Activated CD8-positive, alpha-beta T cell treated with anti-CD3 and anti-CD28 coated beads, Interleukin-2, amount 10 ng/mL, durations not matched to agents 7 days and 5 days (primary cell): ENCODE results near the gene SMCO1. TPM values are rescaled to one million over a fixed set of nuclear protein-coding genes. Genes with fewer than 3 reads are reported as not detected.
"Not testable (repeated sequence)": the region's sequence is repeated elsewhere in the genome, so short reads cannot be mapped to it uniquely, and the experiment has no call there.

Experiments
- ATAC-seq: fragments of 150-1000 bp; cut with Tn5 transposase; one replicate; pipeline ENCODE4 v1.10.0; 2021; ENCODE audit warnings: moderate library complexity
- CTCF ChIA-PET: fragments of 350-600 bp; sonication (Branson Sonifier 250); formaldehyde crosslinking; loops from one replicate; lab custom pipeline; 2021; ENCODE audit warnings: antibody characterized with exemption; lab: Charles Lee
- POLR2A ChIA-PET: fragments of 350-600 bp; sonication (Branson Sonifier 250); formaldehyde crosslinking; loops from one replicate; lab custom pipeline; 2021; ENCODE audit warnings: antibody characterized with exemption; lab: Charles Lee
- DNase-seq: peaks from one replicate; pipeline ENCODE4 v3.0.0-alpha.2; 2020
- H3K27ac Mint-ChIP-seq: one replicate; pipeline ENCODE4 v1.8.0; 2021; ENCODE audit warnings: mild to moderate bottlenecking, mixed read lengths
- H3K27me3 Mint-ChIP-seq: one replicate; pipeline ENCODE4 v1.8.0; 2021; ENCODE audit warnings: low read depth, mixed read lengths
- H3K36me3 Mint-ChIP-seq: one replicate; pipeline ENCODE4 v1.8.0; 2021; ENCODE audit warnings: low read depth, mixed read lengths
- H3K4me1 Mint-ChIP-seq: one replicate; pipeline ENCODE4 v1.8.0; 2021; ENCODE audit warnings: low read depth, mixed read lengths
- H3K4me3 Mint-ChIP-seq: one replicate; pipeline ENCODE4 v1.8.0; 2021; ENCODE audit warnings: mild to moderate bottlenecking, mixed read lengths
- H3K9me3 Mint-ChIP-seq: one replicate; pipeline ENCODE4 v1.8.0; 2022; ENCODE audit warnings: mixed read lengths; ENCODE audit not compliant: insufficient read depth
- total RNA-seq, 2 experiments: library from RNA; stranded (reverse); gene quantifications; one replicate each; pipeline ENCODE4 v1.2.3, GENCODE V29; 2021

The SMCO1 gene
- total RNA-seq, 2 experiments from 2014 or later: 0.13 TPM; not detected in 1

- Mint-ChIP-seq H3K4me3 (no peak overlapping the region), H3K27me3 (no peaks in the 10 kb centered on the region), H3K4me1 (peaks cover 12% of the 10 kb centered on the region), H3K27ac (no peak overlapping the region), H3K9me3 (no peaks in the 10 kb centered on the region), H3K36me3 (peaks cover 42% of the 10 kb centered on the region)
- ATAC-seq (no peak), DNase-seq (no peak)
- CTCF ChIA-PET: no interaction called here
- POLR2A ChIA-PET: interaction anchor here (1.6 kb wide), 1 partner anchor 11 kb away, joined by 6 read pairs; no protein-coding TSS in a partner anchor
Observed at GRCh38 chr3:196492080-196492479, 23.1 kb downstream of the SMCO1 start.

GRCh38 chr3:196489747-196490146, 25.4 kb downstream of the SMCO1 start:
- ATAC-seq (no peak), DNase-seq (no peak)
- Mint-ChIP-seq H3K27me3 (no peaks in the 10 kb centered on the region), H3K4me3 (no peak overlapping the region), H3K36me3 (peaks cover 42% of the 10 kb centered on the region), H3K27ac (no peak overlapping the region), H3K4me1 (peaks cover 7% of the 10 kb centered on the region), H3K9me3 (no peaks in the 10 kb centered on the region)
- ChIA-PET CTCF (interaction anchor here (0.9 to 4.0 kb wide), 4 partner anchors 28 to 228 kb away, joined by 3 to 22 read pairs (median 3); no protein-coding TSS in a partner anchor), POLR2A (no interaction called here)

GRCh38 chr3:196486263-196486662, 28.9 kb downstream of the SMCO1 start:
- Mint-ChIP-seq H3K9me3 (no peaks in the 10 kb centered on the region), H3K4me3 (no peak overlapping the region), H3K27me3 (no peaks in the 10 kb centered on the region), H3K36me3 (peaks cover 49% of the 10 kb centered on the region), H3K27ac (no peak overlapping the region), H3K4me1 (peaks cover 5% of the 10 kb centered on the region)
- CTCF ChIA-PET: interaction anchor here (0.7 to 4.0 kb wide), 4 partner anchors 32 to 335 kb away, joined by 3 to 22 read pairs (median 7); no protein-coding TSS in a partner anchor
- POLR2A ChIA-PET: no interaction called here
- no peak for DNase-seq
- no peak for ATAC-seq

- H3K9me3 Mint-ChIP-seq: no peaks in the 10 kb centered on the region
- no peaks in the 10 kb centered on the region for H3K4me1 Mint-ChIP-seq
- H3K36me3 Mint-ChIP-seq: peaks cover 51% of the 10 kb centered on the region
- no peak overlapping the region for H3K27ac Mint-ChIP-seq
- CTCF ChIA-PET: interaction anchor here (1.0 to 1.4 kb wide), 2 partner anchors 9 to 45 kb away, joined by 3 to 4 read pairs; no protein-coding TSS in a partner anchor
- no peak for ATAC-seq
- DNase-seq: no peak
- H3K27me3 Mint-ChIP-seq: no peaks in the 10 kb centered on the region
- POLR2A ChIA-PET: no interaction called here
- no peak overlapping the region for H3K4me3 Mint-ChIP-seq
Observed at GRCh38 chr3:196477678-196478077, 37.5 kb downstream of the SMCO1 start.

GRCh38 chr3:196472286-196472685, 42.9 kb downstream of the SMCO1 start:
- no peak overlapping the region for H3K4me3 Mint-ChIP-seq
- POLR2A ChIA-PET: no interaction called here
- DNase-seq (no peak), ATAC-seq (no peak)
- peaks cover 57% of the 10 kb centered on the region for H3K36me3 Mint-ChIP-seq
- no peak overlapping the region for H3K27ac Mint-ChIP-seq
- CTCF ChIA-PET: no interaction called here
- H3K4me1 Mint-ChIP-seq: peaks cover 18% of the 10 kb centered on the region
- H3K9me3 Mint-ChIP-seq: no peaks in the 10 kb centered on the region
- H3K27me3 Mint-ChIP-seq: no peaks in the 10 kb centered on the region

- CTCF ChIA-PET: interaction anchor here (1.2 kb wide), 1 partner anchor 10 kb away, joined by 4 read pairs; no protein-coding TSS in a partner anchor
- DNase-seq (no peak), ATAC-seq (no peak)
- Mint-ChIP-seq H3K27me3 (no peaks in the 10 kb centered on the region), H3K4me3 (no peak overlapping the region), H3K9me3 (no peaks in the 10 kb centered on the region), H3K27ac (no peak overlapping the region), H3K36me3 (peaks cover 51% of the 10 kb centered on the region), H3K4me1 (peaks cover 18% of the 10 kb centered on the region)
- POLR2A ChIA-PET: interaction anchor here (1.1 kb wide), 1 partner anchor 9 kb away, joined by 4 read pairs; no protein-coding TSS in a partner anchor
Observed at GRCh38 chr3:196471551-196471950, 43.6 kb downstream of the SMCO1 start.

- DNase-seq, POLR2A ChIA-PET, ATAC-seq, H3K4me3 Mint-ChIP-seq, H3K27ac Mint-ChIP-seq, H3K9me3 Mint-ChIP-seq, H3K27me3 Mint-ChIP-seq, CTCF ChIA-PET: not testable (repeated sequence)
- Mint-ChIP-seq H3K36me3 (peaks cover 48% of the 10 kb centered on the region), H3K4me1 (peaks cover 18% of the 10 kb centered on the region)
Observed at GRCh38 chr3:196470182-196470581, 45.0 kb downstream of the SMCO1 start.

GRCh38 chr3:196463804-196464203, 51.3 kb downstream of the SMCO1 start:
- Mint-ChIP-seq H3K4me1 (peaks cover 3% of the 10 kb centered on the region), H3K36me3 (peaks cover 14% of the 10 kb centered on the region), H3K27me3 (no peaks in the 10 kb centered on the region), H3K9me3 (no peaks in the 10 kb centered on the region), H3K27ac (no peak overlapping the region), H3K4me3 (no peak overlapping the region)
- ChIA-PET POLR2A (no interaction called here), CTCF (no interaction called here)
- ATAC-seq: no peak
- no peak for DNase-seq

- CTCF ChIA-PET: no interaction called here
- H3K27me3 Mint-ChIP-seq: no peaks in the 10 kb centered on the region
- peaks cover 11% of the 10 kb centered on the region for H3K36me3 Mint-ChIP-seq
- DNase-seq: no peak
- ATAC-seq: no peak
- H3K27ac Mint-ChIP-seq: no peak overlapping the region
- POLR2A ChIA-PET: no interaction called here
- H3K4me3 Mint-ChIP-seq: no peak overlapping the region
- peaks cover 3% of the 10 kb centered on the region for H3K4me1 Mint-ChIP-seq
- H3K9me3 Mint-ChIP-seq: no peaks in the 10 kb centered on the region
Observed at GRCh38 chr3:196463478-196463756, 51.7 kb downstream of the SMCO1 start.

GRCh38 chr3:196462680-196463477, 52.3 kb downstream of the SMCO1 start:
- H3K4me3 Mint-ChIP-seq, H3K36me3 Mint-ChIP-seq, H3K9me3 Mint-ChIP-seq, POLR2A ChIA-PET, DNase-seq, H3K4me1 Mint-ChIP-seq, H3K27ac Mint-ChIP-seq, ATAC-seq, CTCF ChIA-PET, H3K27me3 Mint-ChIP-seq: not testable (repeated sequence)

- no peak overlapping the region for H3K4me3 Mint-ChIP-seq
- no peak for DNase-seq
- no peaks in the 10 kb centered on the region for H3K9me3 Mint-ChIP-seq
- no peak for ATAC-seq
- peaks cover 8% of the 10 kb centered on the region for H3K4me1 Mint-ChIP-seq
- no peaks in the 10 kb centered on the region for H3K27me3 Mint-ChIP-seq
- H3K36me3 Mint-ChIP-seq: no peaks in the 10 kb centered on the region
- ChIA-PET POLR2A (no interaction called here), CTCF (interaction anchor here (0.7 to 1.6 kb wide), 2 partner anchors 44 to 204 kb away, joined by 3 read pairs; no protein-coding TSS in a partner anchor)
- no peak overlapping the region for H3K27ac Mint-ChIP-seq
Observed at GRCh38 chr3:196458063-196458462, 57.1 kb downstream of the SMCO1 start.

- ATAC-seq, H3K4me3 Mint-ChIP-seq: not testable (repeated sequence)
Observed at GRCh38 chr3:196457470-196457869, 57.7 kb downstream of the SMCO1 start.

More at GRCh38 chr3:196457470-196457869, 57.7 kb downstream of the SMCO1 start:
- H3K27me3 Mint-ChIP-seq, H3K9me3 Mint-ChIP-seq, H3K4me1 Mint-ChIP-seq, H3K36me3 Mint-ChIP-seq, H3K27ac Mint-ChIP-seq, DNase-seq, POLR2A ChIA-PET: not testable (repeated sequence)
- CTCF ChIA-PET: interaction anchor here (0.7 to 1.6 kb wide), 2 partner anchors 44 to 203 kb away, joined by 3 read pairs; no protein-coding TSS in a partner anchor
